NCI-H146 treated with DMSO at 0.1 percent for 48 hours (cell line): ENCODE results near the gene NSMCE1.
"Not testable (repeated sequence)": the region's sequence is repeated elsewhere in the genome, so short reads cannot be mapped to it uniquely, and the experiment has no call there.

Experiments used
- DNase-seq: peaks from one replicate; lab custom pipeline; 2025; ENCODE audit not compliant: unreplicated experiment; lab: John Stamatoyannopoulos, UW

The NSMCE1 gene

DNA sequence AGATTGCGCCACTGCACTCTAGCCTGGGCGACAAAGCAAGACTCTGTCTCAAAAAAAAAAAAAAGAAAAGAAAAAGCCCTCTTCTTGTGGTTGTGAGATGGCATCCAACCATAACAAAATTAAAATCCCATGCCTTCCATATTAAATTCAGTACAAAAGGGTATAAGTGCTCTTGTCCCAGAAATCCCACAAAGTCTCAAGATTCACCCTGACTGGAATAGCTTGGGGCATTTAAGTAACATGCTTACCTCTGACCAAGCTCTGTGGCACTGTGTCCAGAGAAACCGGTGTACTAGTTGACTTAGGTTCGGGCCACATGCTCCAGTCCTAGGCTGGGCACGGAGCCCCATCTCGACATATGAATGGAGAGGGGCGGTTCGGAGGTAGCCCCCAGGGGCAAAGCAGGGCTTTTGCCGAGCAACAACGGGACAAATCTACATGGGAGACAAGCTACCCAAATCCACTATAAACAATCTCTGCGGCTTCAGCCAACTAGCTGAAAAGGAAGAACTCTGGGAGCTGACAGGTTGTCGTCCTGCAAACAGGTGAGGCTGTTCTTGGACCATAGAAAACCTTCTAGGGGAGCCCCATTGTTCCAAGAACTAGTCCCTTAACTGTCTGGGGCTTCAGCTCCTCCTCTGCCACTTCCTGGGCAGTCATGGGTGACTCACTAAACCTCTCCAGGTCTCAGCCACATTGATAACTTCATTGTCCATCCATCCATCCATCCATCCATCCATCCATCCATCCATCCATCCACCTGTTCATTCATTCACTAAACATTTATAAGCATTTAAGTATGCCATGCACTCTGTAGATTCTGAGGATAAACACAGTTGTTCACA is 34.9 kb upstream of the NSMCE1 start:
- no peak for DNase-seq

DNA sequence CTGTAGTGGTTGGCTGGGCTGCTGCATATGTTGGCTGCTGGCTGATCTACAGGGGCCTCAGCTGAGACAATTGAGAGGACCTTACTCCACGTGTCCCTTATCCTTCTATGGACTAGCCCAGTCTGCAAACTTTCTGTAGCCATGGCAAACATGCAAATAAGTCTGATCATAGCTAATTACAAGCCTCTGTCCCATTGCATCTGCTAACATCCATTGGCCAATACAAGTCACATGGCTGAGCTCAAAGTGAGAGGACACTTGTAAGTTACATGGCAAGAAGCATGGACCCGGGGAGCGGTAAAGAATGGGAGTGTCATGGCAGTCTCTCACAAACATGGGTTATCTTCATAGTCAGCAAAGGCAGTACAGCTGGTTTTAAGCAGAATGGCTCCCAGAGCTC is 33.6 kb upstream of the NSMCE1 start:
- no peak for DNase-seq

GRCh38 chr16:27301236-27301861 is 32.8 kb upstream of the NSMCE1 start:
- DNase-seq: no peak

GRCh38 chr16:27298132-27298531 is 29.6 kb upstream of the NSMCE1 start:
- DNase-seq: no peak

DNA sequence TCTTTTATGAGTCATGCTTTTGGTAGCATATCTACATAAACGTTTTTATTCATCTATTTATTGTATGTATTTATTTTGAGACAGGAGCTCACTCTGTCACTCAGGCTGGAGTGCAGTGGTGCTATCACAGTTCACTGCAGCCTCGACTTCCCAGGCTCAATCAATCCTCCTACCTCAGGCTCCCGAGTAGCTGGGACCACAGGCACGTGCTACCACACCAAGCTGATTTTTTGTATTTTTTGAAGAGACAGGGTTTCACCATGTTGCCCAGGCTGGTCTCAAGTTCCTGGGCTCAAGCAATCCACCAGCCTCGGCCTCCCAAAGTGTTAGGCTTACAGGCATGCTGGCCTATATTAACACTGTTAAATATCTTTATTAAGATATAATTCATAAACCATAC is 24.8 kb upstream of the NSMCE1 start:
- no peak for DNase-seq

- no peak for DNase-seq
Observed at GRCh38 chr16:27291722-27292240, 23.2 kb upstream of the NSMCE1 start.

DNA sequence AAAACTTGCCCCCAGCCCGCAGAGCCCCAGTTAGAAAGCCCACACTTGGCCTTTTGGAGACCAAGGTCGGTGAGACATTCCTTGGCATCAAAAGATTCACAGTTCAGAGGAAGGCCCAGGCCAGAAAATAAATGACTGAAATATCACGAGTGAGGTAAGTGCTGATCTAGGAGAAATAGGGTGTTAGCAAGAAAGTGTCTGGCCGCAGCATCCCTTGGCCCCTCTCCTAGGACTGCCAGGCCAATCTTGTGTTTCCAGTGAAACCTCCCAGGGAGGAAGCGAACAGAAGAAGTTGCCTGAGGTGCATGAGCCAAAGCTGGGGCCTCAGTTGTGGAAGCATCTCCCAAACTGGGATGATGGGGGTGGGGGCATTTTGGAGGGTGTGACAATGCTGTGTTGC is 22.5 kb upstream of the NSMCE1 start:
- no peak for DNase-seq

GRCh38 chr16:27290562-27290961 is 22.0 kb upstream of the NSMCE1 start:
- DNase-seq: no peak

DNA sequence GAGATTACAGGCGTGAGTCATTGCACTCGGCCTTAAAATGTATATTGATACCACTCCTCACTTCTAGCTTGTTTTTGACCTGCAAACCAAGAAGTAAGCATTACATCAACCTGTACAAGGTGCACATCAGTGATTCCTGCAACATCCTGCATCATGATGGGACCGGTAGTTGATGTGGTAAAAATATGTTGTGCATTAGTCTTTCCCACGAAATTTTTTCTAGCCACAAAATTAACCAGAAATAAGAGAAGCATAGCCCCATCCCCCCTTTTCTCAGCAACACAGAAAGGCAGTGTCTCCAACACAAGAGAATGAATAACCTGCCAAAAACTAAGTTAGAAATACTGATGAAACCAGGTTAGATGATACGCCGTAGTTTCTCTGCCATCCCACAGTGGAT is 21.1 kb upstream of the NSMCE1 start:
- no peak for DNase-seq

GRCh38 chr16:27288313-27288712 is 19.7 kb upstream of the NSMCE1 start:
- DNase-seq: not testable (repeated sequence)

- no peak for DNase-seq
Observed at GRCh38 chr16:27287887-27288286, 19.3 kb upstream of the NSMCE1 start.

GRCh38 chr16:27287051-27287811 is 18.7 kb upstream of the NSMCE1 start:
- no peak for DNase-seq

- no peak for DNase-seq
Observed at GRCh38 chr16:27286451-27286850, 17.9 kb upstream of the NSMCE1 start.

- DNase-seq: no peak
Observed at GRCh38 chr16:27285676-27286196, 17.2 kb upstream of the NSMCE1 start.

GRCh38 chr16:27284865-27285675 is 16.5 kb upstream of the NSMCE1 start:
- DNase-seq: no peak

DNA sequence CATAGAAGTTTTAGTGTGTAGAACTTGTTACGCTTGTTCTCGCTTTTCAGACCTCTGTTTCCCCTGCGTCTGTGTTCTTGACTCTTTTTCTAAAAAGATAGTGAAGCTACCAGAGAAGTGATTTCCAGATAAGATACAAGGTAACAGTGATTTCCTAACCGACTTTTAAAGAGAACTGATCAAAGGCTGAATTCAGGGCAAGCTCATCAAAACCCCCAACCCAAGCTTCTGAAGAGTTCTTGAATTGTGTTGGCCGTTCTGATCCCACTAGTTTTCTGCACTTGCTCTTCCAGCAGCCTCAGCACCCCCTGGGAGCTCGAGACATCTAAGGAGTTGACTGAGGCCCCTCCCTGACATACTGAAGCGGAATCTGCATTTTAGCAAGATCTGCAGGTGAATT is 12.7 kb upstream of the NSMCE1 start:
- no peak for DNase-seq

DNA sequence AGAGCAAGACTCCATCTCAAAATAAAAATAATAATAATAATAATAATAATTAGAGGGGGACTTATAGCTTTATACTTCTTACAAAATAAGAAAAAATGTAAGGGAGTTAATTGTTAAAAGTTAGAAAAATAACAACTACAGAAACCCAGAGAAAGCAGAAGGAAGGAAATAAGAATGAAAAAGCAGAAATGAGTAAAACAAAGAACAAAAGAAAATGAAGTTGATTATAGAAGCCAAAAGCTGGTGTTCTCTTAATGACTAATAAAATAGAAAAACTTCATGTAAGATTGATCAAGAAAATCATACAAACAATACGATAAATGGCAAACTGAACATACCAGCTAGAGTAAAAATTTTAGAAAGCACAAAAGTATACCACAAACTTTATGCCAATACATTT is 6.8 kb upstream of the NSMCE1 start:
- DNase-seq: no peak

GRCh38 chr16:27274424-27274874 is 5.9 kb upstream of the NSMCE1 start:
- DNase-seq: not testable (repeated sequence)

GRCh38 chr16:27273670-27274423 is 5.3 kb upstream of the NSMCE1 start:
- DNase-seq: no peak

GRCh38 chr16:27273330-27273669 is 4.7 kb upstream of the NSMCE1 start:
- no peak for DNase-seq
